Renal pelvis (tissue), 4 donors: ENCODE measurements around the gene CDYL. TPM values are rescaled to one million over a fixed set of nuclear protein-coding genes. Genes with fewer than 3 reads are reported as not detected.

Experiments
- DNase-seq: peaks from one replicate; pipeline ENCODE4 v3.0.0-alpha.2; 2013
- polyA plus RNA-seq, 3 donors: library from polyadenylated mRNA; unstranded; fragments of 120-200 nt; gene quantifications; one replicate each; pipeline ENCODE4 v1.2.1, GENCODE V29; 2013; ENCODE audit not compliant: insufficient read length in 3 of 3

CDYL gene
- polyA plus RNA-seq, 3 donors = 23.4 to 25.9 (median 23.8) TPM

- DNase-seq = no peak
Observed at GRCh38 chr6:4801491-4802110, 25.4 kb downstream of the CDYL start.

- no peak for DNase-seq
Observed at GRCh38 chr6:4802312-4802935, 26.2 kb downstream of the CDYL start.

- DNase-seq = no peak
Observed at GRCh38 chr6:4803343-4803744, 27.1 kb downstream of the CDYL start.

GRCh38 chr6:4804095-4804494 is 27.9 kb downstream of the CDYL start:
- DNase-seq = no peak

GRCh38 chr6:4805553-4806336 is 29.5 kb downstream of the CDYL start:
- DNase-seq = peak; percentile 44

- DNase-seq = no peak
Observed at GRCh38 chr6:4806337-4806725, 30.1 kb downstream of the CDYL start.

GRCh38 chr6:4806791-4807190 is 30.6 kb downstream of the CDYL start:
- no peak for DNase-seq

GRCh38 chr6:4808396-4808795 is 32.2 kb downstream of the CDYL start:
- DNase-seq = no peak

GRCh38 chr6:4809999-4810918 is 34.1 kb downstream of the CDYL start:
- DNase-seq = no peak

GRCh38 chr6:4812068-4812467 is 35.9 kb downstream of the CDYL start:
- no peak for DNase-seq

- no peak for DNase-seq
Observed at GRCh38 chr6:4813055-4813454, 36.9 kb downstream of the CDYL start.

GRCh38 chr6:4814212-4814611 is 38.0 kb downstream of the CDYL start:
- DNase-seq = no peak

GRCh38 chr6:4814987-4815386 is 38.8 kb downstream of the CDYL start:
- DNase-seq = no peak

GRCh38 chr6:4815584-4815983 is 39.4 kb downstream of the CDYL start:
- DNase-seq = no peak

GRCh38 chr6:4816904-4817303 is 40.7 kb downstream of the CDYL start:
- no peak for DNase-seq

- no peak for DNase-seq
Observed at GRCh38 chr6:4817551-4817950, 41.3 kb downstream of the CDYL start.

- DNase-seq = no peak
Observed at GRCh38 chr6:4818272-4818938, 42.2 kb downstream of the CDYL start.

- DNase-seq = no peak
Observed at GRCh38 chr6:4819706-4820283, 43.6 kb downstream of the CDYL start.

- no peak for DNase-seq
Observed at GRCh38 chr6:4820704-4821276, 44.6 kb downstream of the CDYL start.

GRCh38 chr6:4822476-4822875 is 46.3 kb downstream of the CDYL start:
- DNase-seq = no peak

GRCh38 chr6:4828187-4828698 is 52.0 kb downstream of the CDYL start:
- DNase-seq = no peak
